Nephron (organoid): ENCODE results near the gene LUC7L2.

Source experiments
- H3K27ac Mint-ChIP-seq, 3 experiments: 2 replicates each; pipeline ENCODE4 v1.8.0; 2020; ENCODE audit warnings: mixed read lengths in 3 of 3, mild to moderate bottlenecking in 2 of 3, moderate library complexity in 1 of 3
- H3K27me3 Mint-ChIP-seq: 2 replicates; pipeline ENCODE4 v1.8.0; 2021; ENCODE audit warnings: low read depth, mild to moderate bottlenecking, moderate library complexity, mixed read lengths
- H3K36me3 Mint-ChIP-seq: 2 replicates; pipeline ENCODE4 v1.8.0; 2020; ENCODE audit warnings: low read depth, mixed read lengths
- H3K4me1 Mint-ChIP-seq: 2 replicates; pipeline ENCODE4 v1.8.0; 2020; ENCODE audit warnings: mixed read lengths
- H3K4me3 Mint-ChIP-seq, 3 experiments: 2 replicates each; pipeline ENCODE4 v1.8.0; 2020; ENCODE audit warnings: mild to moderate bottlenecking in 3 of 3, mixed read lengths in 3 of 3, moderate library complexity in 2 of 3
- H3K9me3 Mint-ChIP-seq: 2 replicates; pipeline ENCODE4 v1.8.0; 2020; ENCODE audit warnings: mixed read lengths
- TF ChIP-seq, protein P1 (sequence below), 3 experiments: fragments of 200-600 bp; sonication (generic); IDR thresholded peaks; one replicate each; pipeline ENCODE4 v1.5.0; 2021; ENCODE audit warnings: antibody characterized with exemption in 3 of 3; ENCODE audit not compliant: unreplicated experiment in 3 of 3

Gene LUC7L2

DNA sequence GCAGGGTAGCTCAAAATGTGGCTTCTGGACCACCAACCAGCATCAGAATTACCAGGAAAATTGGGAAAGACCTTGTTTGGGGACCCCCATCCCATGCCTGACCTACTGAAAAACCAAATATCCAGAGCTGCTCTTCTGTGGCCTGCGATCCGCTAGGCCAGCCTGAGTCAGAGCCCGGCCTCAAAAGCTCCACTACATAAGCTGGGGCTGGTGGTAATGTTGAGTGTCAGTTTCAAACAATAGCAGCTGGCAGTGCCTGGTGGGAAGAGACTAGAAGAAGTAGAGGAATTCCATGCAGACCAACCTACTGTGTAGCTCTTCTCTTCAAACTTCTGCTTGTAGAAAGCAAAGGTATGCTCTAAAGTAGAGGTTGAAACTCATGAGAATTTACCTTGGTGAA lies 71.8 kb downstream of the LUC7L2 start:
- H3K36me3 Mint-ChIP-seq, result peaks cover 30% of the 10 kb centered on the region
- TF ChIP-seq, protein P1, sequence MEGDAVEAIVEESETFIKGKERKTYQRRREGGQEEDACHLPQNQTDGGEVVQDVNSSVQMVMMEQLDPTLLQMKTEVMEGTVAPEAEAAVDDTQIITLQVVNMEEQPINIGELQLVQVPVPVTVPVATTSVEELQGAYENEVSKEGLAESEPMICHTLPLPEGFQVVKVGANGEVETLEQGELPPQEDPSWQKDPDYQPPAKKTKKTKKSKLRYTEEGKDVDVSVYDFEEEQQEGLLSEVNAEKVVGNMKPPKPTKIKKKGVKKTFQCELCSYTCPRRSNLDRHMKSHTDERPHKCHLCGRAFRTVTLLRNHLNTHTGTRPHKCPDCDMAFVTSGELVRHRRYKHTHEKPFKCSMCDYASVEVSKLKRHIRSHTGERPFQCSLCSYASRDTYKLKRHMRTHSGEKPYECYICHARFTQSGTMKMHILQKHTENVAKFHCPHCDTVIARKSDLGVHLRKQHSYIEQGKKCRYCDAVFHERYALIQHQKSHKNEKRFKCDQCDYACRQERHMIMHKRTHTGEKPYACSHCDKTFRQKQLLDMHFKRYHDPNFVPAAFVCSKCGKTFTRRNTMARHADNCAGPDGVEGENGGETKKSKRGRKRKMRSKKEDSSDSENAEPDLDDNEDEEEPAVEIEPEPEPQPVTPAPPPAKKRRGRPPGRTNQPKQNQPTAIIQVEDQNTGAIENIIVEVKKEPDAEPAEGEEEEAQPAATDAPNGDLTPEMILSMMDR (IDR thresholded peaks at IDR 0.05; ENCODE audit: unreplicated experiment in 3 of 3), result no peak
- H3K27ac Mint-ChIP-seq, result peak overlapping the region in 1 of 3 experiments; percentile 21
- peaks cover 31% of the 10 kb centered on the region for H3K4me1 Mint-ChIP-seq
- H3K4me3 Mint-ChIP-seq, result no peak overlapping the region
- no peaks in the 10 kb centered on the region for H3K27me3 Mint-ChIP-seq
- no peaks in the 10 kb centered on the region for H3K9me3 Mint-ChIP-seq

DNA sequence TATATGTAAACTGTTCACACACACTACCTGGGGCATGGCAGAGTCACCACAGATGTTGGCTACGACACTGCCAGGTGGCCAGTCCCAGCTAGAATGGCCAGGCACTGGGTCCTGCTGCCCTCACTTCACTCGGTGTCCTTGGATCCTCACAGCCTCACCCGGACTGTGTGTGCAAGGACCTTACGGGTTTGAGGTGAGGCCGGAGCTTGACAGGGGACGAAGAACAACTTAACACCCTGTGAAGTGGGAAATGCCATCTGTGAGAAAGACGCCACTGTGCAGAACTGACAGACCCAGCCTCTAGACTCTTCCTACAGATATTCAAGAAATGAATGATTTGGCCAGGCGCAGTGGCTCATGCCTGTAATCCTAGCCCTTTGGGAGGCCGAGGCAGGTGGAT lies 77.1 kb downstream of the LUC7L2 start:
- Mint-ChIP-seq H3K9me3 (no peaks in the 10 kb centered on the region), H3K4me3 (no peak overlapping the region), H3K4me1 (peaks cover 18% of the 10 kb centered on the region), H3K36me3 (peaks cover 10% of the 10 kb centered on the region), H3K27ac (no peak overlapping the region), H3K27me3 (no peaks in the 10 kb centered on the region)
- TF ChIP-seq, protein P1 (IDR thresholded peaks at IDR 0.05; ENCODE audit: unreplicated experiment in 3 of 3), result no peak

GRCh38 chr7:139439375-139439774 lies 79.7 kb downstream of the LUC7L2 start:
- TF ChIP-seq, protein P1 (IDR thresholded peaks at IDR 0.05; ENCODE audit: unreplicated experiment in 3 of 3), result no peak
- no peaks in the 10 kb centered on the region for H3K9me3 Mint-ChIP-seq
- peaks cover 7% of the 10 kb centered on the region for H3K4me1 Mint-ChIP-seq
- peaks cover 3% of the 10 kb centered on the region for H3K36me3 Mint-ChIP-seq
- no peak overlapping the region for H3K27ac Mint-ChIP-seq
- no peaks in the 10 kb centered on the region for H3K27me3 Mint-ChIP-seq
- no peak overlapping the region for H3K4me3 Mint-ChIP-seq

- H3K27me3 Mint-ChIP-seq, result peaks cover 3% of the 10 kb centered on the region
- TF ChIP-seq, protein P1 (IDR thresholded peaks at IDR 0.05; ENCODE audit: unreplicated experiment in 3 of 3), result no peak
- H3K27ac Mint-ChIP-seq, result no peak overlapping the region
- no peaks in the 10 kb centered on the region for H3K4me1 Mint-ChIP-seq
- H3K4me3 Mint-ChIP-seq, result no peak overlapping the region
- no peaks in the 10 kb centered on the region for H3K36me3 Mint-ChIP-seq
- H3K9me3 Mint-ChIP-seq, result no peaks in the 10 kb centered on the region
Observed at GRCh38 chr7:139441961-139442360, 82.3 kb downstream of the LUC7L2 start.

DNA sequence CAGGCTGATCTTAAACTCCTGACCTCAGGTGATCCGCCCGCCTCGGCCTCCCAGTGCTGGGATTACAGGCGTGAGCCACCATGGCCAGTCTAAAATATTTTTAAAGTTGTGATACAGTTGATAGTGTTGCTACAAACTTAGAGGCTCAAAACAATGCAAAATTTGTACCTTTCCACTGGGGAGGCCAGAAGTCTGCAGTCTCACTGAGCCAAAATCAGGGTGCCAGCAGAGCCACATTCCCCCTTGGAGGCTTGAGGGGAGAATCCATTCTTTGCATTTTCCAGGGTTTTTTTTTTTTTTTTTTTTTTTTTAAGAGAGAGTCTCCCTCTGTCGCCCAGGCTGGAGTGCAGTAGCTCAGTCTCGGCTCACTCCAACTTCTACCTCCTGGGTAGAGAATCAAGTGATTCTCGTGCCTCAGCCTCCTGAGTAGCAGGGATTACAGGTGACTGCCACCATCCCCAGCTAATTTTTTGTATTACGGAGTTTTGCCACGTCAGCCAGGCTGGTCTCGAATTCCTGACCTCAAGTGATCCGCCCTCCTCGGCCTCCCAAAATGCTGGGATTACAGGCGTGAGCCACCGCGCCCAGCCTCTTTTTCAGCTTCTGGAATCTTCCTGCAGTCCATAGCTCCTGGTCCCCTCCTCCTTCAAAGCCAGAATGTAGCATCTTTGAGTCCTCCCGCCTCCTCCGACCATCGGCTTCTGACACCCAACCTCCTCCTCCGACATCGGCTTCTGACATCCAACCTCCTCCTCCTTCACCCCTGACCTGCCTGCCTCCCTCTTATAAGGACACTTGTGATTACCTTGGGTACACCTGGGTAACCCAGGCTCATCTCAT lies 86.6 kb downstream of the LUC7L2 start:
- H3K4me1 Mint-ChIP-seq, result no peaks in the 10 kb centered on the region
- no peaks in the 10 kb centered on the region for H3K36me3 Mint-ChIP-seq
- TF ChIP-seq, protein P1 (IDR thresholded peaks at IDR 0.05; ENCODE audit: unreplicated experiment in 3 of 3), result no peak
- H3K27ac Mint-ChIP-seq, result no peak overlapping the region
- no peak overlapping the region for H3K4me3 Mint-ChIP-seq
- H3K9me3 Mint-ChIP-seq, result no peaks in the 10 kb centered on the region
- peaks cover 6% of the 10 kb centered on the region for H3K27me3 Mint-ChIP-seq

DNA sequence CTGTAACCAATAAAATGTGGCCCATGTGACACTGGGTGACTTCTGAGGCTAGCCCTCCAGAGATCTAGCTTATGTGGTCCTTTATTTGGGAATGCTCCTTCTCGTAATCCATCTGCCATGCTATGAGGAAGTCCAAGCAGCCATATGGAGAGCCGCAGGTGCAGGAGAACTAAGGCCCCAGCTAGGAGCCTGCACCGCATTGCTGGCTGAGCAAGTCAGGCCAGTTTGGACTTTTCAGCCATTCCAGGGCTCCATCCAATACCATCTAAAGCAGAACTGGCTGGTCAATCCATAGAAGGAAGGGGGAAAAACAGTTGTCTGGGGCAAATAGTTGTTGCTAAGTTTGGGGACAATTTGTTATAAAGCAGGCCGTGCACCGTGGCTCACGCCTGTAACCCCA lies 91.2 kb downstream of the LUC7L2 start:
- Mint-ChIP-seq H3K27me3 (peaks cover 6% of the 10 kb centered on the region), H3K4me3 (no peak overlapping the region), H3K36me3 (no peaks in the 10 kb centered on the region), H3K9me3 (no peaks in the 10 kb centered on the region), H3K27ac (no peak overlapping the region), H3K4me1 (no peaks in the 10 kb centered on the region)
- TF ChIP-seq, protein P1 (IDR thresholded peaks at IDR 0.05; ENCODE audit: unreplicated experiment in 3 of 3), result no peak
